K562 (cell line): Measurements from ENCODE around the gene CELA3A. TPM values are rescaled to one million over a fixed set of nuclear protein-coding genes. Genes with fewer than 3 reads are reported as not detected.

Source experiments
- CTBP1 ChIP-seq: fragments of 450-650 bp; IDR thresholded peaks from 2 replicates; pipeline ENCODE4 v1.6.1; 2016; ENCODE audit warnings: borderline replicate concordance
- EP400 ChIP-seq: fragments of 450-650 bp; IDR thresholded peaks from 2 replicates; pipeline ENCODE4 v1.6.1; 2017; ENCODE audit warnings: antibody characterized with exemption, mild to moderate bottlenecking, moderate library complexity
- KHSRP ChIP-seq: fragments of 450-650 bp; IDR thresholded peaks from 2 replicates; pipeline ENCODE4 v1.6.1; 2017
- LEF1 ChIP-seq: fragments of 450-650 bp; IDR thresholded peaks from 2 replicates; pipeline ENCODE4 v1.6.1; 2016; ENCODE audit warnings: mild to moderate bottlenecking
- NFATC3 ChIP-seq: fragments of 450-650 bp; IDR thresholded peaks from 2 replicates; pipeline ENCODE4 v1.6.1; 2017; ENCODE audit warnings: mild to moderate bottlenecking
- NFXL1 ChIP-seq: fragments of 450-650 bp; formaldehyde crosslinking; IDR thresholded peaks from 2 replicates; pipeline ENCODE4 v1.4.0; 2021; ENCODE audit warnings: mild to moderate bottlenecking
- PTRF ChIP-seq: fragments of 450-650 bp; IDR thresholded peaks from 2 replicates; pipeline ENCODE4 v1.6.1; 2016; ENCODE audit warnings: mild to moderate bottlenecking, missing genetic modification characterization, missing compliant biosample characterization
- SMARCA4 ChIP-seq: fragments of 450-650 bp; IDR thresholded peaks from 2 replicates; pipeline ENCODE4 v1.6.1; 2016
- ZNF316 ChIP-seq: fragments of 450-650 bp; IDR thresholded peaks from 2 replicates; pipeline ENCODE4 v1.6.1; 2016
- ZNF354B ChIP-seq: fragments of 250-450 bp; sonication (Bioruptor Pico); IDR thresholded peaks from 2 replicates; pipeline ENCODE4 v1.4.0; 2020
- polyA plus RNA-seq, 8 experiments: library from polyadenylated mRNA; depleted of rRNA in 4 of 8; stranded (reverse) in 5 of 8; unstranded in 3 of 8; fragments of >200 nt; fragmentation: Nextera tagmentation in 2 of 8; fragmentation: Illumina TruSeq in 1 of 8; extraction: Ambion mirVana in 2 of 8; extraction: Trizol in 1 of 8; gene quantifications; 2 replicates each; pipeline versions ENCODE4 v1.2.1 to v1.2.3, GENCODE V29; 2011 to 2014; ENCODE audit warnings: inconsistent platforms in 1 of 8, missing spikeins in 1 of 8
- total RNA-seq, 7 experiments: library from RNA; depleted of rRNA in 6 of 7; stranded (reverse); fragments of >200 nt in 6 of 7; fragmentation: Illumina TruSeq in 2 of 7; extraction: Trizol in 2 of 7; gene quantifications; 2 replicates each; pipeline versions ENCODE4 v1.2.1 to v1.2.3, GENCODE V29; 2011 to 2021; ENCODE audit warnings: low replicate concordance in 1 of 7
- TF ChIP-seq, protein P1 (sequence below): IDR thresholded peaks from 2 replicates; pipeline ENCODE4 v1.6.1; 2012; ENCODE audit warnings: low read depth, low read length, improper control_type of control experiment, borderline replicate concordance
- TF ChIP-seq, protein P2 (sequence below): fragments of 200-600 bp; sonication (generic); IDR thresholded peaks from one replicate; pipeline ENCODE4 v1.6.1; 2012; ENCODE audit warnings: mild to moderate bottlenecking, low read depth, low read length, inconsistent platforms
- TF ChIP-seq, protein P3 (sequence below): fragments of 450-650 bp; IDR thresholded peaks from 2 replicates; pipeline ENCODE4 v1.7.1; 2018; ENCODE audit warnings: mild to moderate bottlenecking, low read depth; ENCODE audit not compliant: partially characterized antibody

CELA3A gene
- total and polyA plus RNA-seq, 9 of the 15 experiments (the other 6 are each of a cell fraction or from before 2014, with no cell fraction given): 5.4 TPM; not detected in 8

DNA sequence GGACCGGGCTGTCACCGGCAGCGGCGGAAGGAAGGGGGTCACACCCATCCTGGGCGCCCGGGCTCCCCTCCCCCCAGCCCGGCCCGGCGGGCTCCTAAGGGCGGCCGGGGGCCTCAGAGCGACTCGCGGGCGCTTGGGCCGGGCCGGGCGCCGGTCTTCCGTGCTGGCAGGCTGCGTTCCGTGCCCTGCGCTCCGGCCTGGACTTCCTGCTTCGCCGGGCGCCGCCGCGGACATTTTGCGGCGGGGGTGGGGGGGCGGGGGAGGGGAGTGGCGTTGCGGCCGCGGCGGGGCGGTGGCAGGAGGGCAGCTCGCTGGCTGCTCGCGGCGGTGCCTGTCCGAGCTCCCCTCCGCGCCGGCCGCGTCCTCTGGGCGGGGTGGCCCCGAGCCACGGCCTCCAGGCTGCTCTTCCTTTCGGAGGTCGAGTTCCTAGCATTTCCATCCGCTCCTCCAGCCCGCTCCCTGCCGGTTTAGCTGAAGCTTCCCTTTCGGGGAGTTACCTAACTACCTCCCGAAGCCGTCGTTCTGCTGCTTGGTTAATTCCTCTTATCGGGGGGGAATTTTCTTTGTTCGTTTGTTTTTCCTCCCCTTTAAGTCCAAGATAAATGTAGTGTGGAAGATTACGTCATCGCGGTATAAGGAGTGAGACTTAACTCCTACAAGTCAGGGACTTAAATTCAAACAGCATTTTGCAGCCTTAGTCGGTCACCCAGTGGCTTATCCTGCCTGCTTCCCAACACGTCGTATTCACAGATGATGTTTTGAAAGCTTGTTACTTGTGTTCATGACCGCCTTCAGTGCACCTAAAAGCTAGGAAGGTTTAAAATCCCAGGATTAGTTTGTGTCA, 51.8 kb downstream of the CELA3A start (continued):
- TF ChIP-seq, protein P1, sequence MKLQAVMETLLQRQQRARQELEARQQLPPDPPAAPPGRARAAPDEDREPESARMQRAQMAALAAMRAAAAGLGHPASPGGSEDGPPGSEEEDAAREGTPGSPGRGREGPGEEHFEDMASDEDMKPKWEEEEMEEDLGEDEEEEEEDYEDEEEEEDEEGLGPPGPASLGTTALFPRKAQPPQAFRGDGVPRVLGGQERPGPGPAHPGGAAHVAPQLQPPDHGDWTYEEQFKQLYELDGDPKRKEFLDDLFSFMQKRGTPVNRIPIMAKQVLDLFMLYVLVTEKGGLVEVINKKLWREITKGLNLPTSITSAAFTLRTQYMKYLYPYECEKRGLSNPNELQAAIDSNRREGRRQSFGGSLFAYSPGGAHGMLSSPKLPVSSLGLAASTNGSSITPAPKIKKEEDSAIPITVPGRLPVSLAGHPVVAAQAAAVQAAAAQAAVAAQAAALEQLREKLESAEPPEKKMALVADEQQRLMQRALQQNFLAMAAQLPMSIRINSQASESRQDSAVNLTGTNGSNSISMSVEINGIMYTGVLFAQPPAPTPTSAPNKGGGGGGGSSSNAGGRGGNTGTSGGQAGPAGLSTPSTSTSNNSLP: 0 out of 2 replicates have a peak, but pooled peaks have one; percentile 26
- peak; percentile 61; the same call in 1 of the 2 replicates for TF ChIP-seq NFATC3
- peak; percentile 20 for TF ChIP-seq EP400
- TF ChIP-seq, protein P2, sequence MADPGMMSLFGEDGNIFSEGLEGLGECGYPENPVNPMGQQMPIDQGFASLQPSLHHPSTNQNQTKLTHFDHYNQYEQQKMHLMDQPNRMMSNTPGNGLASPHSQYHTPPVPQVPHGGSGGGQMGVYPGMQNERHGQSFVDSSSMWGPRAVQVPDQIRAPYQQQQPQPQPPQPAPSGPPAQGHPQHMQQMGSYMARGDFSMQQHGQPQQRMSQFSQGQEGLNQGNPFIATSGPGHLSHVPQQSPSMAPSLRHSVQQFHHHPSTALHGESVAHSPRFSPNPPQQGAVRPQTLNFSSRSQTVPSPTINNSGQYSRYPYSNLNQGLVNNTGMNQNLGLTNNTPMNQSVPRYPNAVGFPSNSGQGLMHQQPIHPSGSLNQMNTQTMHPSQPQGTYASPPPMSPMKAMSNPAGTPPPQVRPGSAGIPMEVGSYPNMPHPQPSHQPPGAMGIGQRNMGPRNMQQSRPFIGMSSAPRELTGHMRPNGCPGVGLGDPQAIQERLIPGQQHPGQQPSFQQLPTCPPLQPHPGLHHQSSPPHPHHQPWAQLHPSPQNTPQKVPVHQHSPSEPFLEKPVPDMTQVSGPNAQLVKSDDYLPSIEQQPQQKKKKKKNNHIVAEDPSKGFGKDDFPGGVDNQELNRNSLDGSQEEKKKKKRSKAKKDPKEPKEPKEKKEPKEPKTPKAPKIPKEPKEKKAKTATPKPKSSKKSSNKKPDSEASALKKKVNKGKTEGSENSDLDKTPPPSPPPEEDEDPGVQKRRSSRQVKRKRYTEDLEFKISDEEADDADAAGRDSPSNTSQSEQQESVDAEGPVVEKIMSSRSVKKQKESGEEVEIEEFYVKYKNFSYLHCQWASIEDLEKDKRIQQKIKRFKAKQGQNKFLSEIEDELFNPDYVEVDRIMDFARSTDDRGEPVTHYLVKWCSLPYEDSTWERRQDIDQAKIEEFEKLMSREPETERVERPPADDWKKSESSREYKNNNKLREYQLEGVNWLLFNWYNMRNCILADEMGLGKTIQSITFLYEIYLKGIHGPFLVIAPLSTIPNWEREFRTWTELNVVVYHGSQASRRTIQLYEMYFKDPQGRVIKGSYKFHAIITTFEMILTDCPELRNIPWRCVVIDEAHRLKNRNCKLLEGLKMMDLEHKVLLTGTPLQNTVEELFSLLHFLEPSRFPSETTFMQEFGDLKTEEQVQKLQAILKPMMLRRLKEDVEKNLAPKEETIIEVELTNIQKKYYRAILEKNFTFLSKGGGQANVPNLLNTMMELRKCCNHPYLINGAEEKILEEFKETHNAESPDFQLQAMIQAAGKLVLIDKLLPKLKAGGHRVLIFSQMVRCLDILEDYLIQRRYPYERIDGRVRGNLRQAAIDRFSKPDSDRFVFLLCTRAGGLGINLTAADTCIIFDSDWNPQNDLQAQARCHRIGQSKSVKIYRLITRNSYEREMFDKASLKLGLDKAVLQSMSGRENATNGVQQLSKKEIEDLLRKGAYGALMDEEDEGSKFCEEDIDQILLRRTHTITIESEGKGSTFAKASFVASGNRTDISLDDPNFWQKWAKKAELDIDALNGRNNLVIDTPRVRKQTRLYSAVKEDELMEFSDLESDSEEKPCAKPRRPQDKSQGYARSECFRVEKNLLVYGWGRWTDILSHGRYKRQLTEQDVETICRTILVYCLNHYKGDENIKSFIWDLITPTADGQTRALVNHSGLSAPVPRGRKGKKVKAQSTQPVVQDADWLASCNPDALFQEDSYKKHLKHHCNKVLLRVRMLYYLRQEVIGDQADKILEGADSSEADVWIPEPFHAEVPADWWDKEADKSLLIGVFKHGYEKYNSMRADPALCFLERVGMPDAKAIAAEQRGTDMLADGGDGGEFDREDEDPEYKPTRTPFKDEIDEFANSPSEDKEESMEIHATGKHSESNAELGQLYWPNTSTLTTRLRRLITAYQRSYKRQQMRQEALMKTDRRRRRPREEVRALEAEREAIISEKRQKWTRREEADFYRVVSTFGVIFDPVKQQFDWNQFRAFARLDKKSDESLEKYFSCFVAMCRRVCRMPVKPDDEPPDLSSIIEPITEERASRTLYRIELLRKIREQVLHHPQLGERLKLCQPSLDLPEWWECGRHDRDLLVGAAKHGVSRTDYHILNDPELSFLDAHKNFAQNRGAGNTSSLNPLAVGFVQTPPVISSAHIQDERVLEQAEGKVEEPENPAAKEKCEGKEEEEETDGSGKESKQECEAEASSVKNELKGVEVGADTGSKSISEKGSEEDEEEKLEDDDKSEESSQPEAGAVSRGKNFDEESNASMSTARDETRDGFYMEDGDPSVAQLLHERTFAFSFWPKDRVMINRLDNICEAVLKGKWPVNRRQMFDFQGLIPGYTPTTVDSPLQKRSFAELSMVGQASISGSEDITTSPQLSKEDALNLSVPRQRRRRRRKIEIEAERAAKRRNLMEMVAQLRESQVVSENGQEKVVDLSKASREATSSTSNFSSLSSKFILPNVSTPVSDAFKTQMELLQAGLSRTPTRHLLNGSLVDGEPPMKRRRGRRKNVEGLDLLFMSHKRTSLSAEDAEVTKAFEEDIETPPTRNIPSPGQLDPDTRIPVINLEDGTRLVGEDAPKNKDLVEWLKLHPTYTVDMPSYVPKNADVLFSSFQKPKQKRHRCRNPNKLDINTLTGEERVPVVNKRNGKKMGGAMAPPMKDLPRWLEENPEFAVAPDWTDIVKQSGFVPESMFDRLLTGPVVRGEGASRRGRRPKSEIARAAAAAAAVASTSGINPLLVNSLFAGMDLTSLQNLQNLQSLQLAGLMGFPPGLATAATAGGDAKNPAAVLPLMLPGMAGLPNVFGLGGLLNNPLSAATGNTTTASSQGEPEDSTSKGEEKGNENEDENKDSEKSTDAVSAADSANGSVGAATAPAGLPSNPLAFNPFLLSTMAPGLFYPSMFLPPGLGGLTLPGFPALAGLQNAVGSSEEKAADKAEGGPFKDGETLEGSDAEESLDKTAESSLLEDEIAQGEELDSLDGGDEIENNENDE: no peak
- no peak for TF ChIP-seq KHSRP
- TF ChIP-seq CTBP1: peak; percentile 34; the same call in 1 of the 2 replicates
- TF ChIP-seq, protein P3, sequence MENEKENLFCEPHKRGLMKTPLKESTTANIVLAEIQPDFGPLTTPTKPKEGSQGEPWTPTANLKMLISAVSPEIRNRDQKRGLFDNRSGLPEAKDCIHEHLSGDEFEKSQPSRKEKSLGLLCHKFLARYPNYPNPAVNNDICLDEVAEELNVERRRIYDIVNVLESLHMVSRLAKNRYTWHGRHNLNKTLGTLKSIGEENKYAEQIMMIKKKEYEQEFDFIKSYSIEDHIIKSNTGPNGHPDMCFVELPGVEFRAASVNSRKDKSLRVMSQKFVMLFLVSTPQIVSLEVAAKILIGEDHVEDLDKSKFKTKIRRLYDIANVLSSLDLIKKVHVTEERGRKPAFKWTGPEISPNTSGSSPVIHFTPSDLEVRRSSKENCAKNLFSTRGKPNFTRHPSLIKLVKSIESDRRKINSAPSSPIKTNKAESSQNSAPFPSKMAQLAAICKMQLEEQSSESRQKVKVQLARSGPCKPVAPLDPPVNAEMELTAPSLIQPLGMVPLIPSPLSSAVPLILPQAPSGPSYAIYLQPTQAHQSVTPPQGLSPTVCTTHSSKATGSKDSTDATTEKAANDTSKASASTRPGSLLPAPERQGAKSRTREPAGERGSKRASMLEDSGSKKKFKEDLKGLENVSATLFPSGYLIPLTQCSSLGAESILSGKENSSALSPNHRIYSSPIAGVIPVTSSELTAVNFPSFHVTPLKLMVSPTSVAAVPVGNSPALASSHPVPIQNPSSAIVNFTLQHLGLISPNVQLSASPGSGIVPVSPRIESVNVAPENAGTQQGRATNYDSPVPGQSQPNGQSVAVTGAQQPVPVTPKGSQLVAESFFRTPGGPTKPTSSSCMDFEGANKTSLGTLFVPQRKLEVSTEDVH: peak; percentile 42
- peak; percentile 77 for TF ChIP-seq SMARCA4
- TF ChIP-seq ZNF354B (CRISPR knock-in tag): no peak
- TF ChIP-seq ZNF316: no peak
- no peak for TF ChIP-seq NFXL1
- peak; percentile 41; the same call in 1 of the 2 replicates for TF ChIP-seq LEF1
- no peak for TF ChIP-seq PTRF (tag)
